GM12878 (cell line): ENCODE measurements around the gene GPC5. TPM values are rescaled to one million over a fixed set of nuclear protein-coding genes. Genes with fewer than 3 reads are reported as not detected.

Source experiments
- ATAC-seq: fragments of 200-7000 bp; cut with Tn5 transposase; 3 replicates; pipeline ENCODE4 v1.9.1; 2020; ENCODE audit warnings: mild to moderate bottlenecking, moderate library complexity
- BruUV-seq: library from RNA; stranded (reverse); fragments of 400-500 nt; replicated peaks from 2 replicates; lab custom pipeline; 2021; lab: Mats Ljungman, UMichigan
- CTCF ChIA-PET: fragments of 300-600 bp; sonication (Branson Sonifier 250); formaldehyde crosslinking; extraction: SDS; loops from one replicate; lab custom pipeline; 2021; ENCODE audit warnings: inconsistent platforms; lab: Yijun Ruan, JAX
- POLR2A ChIA-PET: fragments of 350-600 bp; formaldehyde crosslinking; extraction: SDS; loops from one replicate; lab custom pipeline; 2021; ENCODE audit warnings: inconsistent platforms; lab: Charles Lee
- RAD21 ChIA-PET: fragments of 300-600 bp; sonication (Branson Sonifier 250); formaldehyde crosslinking; loops from one replicate; lab custom pipeline; 2023; ENCODE audit warnings: antibody characterized with exemption; ENCODE audit not compliant: unreplicated experiment; lab: Charles Lee
- SMC1A ChIA-PET: fragments of 300-600 bp; sonication (Branson Sonifier 250); formaldehyde crosslinking; loops from one replicate; lab custom pipeline; 2023; ENCODE audit not compliant: unreplicated experiment, uncharacterized antibody; lab: Charles Lee
- DNase-seq: peaks from one replicate; pipeline ENCODE4 v3.0.0-alpha.2; 2011; ENCODE audit warnings: low read depth, low spot score
- FAIRE-seq: peaks from 3 replicates; lab custom pipeline; 2011; peaks lifted over from hg19 to GRCh38; lab: Jason Lieb, UNC
- H2AFZ ChIP-seq: 2 replicates; pipeline ENCODE4 v1.6.0; 2011; ENCODE audit warnings: low read depth, low read length, control low read depth; ENCODE audit not compliant: control insufficient read depth
- H3K27ac ChIP-seq: 2 replicates; pipeline ENCODE4 v1.5.1; 2011; ENCODE audit warnings: control low read depth; ENCODE audit not compliant: control insufficient read depth, insufficient read depth
- H3K27me3 ChIP-seq, 2 experiments: replicated peaks in 1 of 2; 2 replicates each; pipeline versions ENCODE4 v1.6.0 to v1.6.1; 2011; ENCODE audit warnings: low read length in 1 of 2; ENCODE audit not compliant: control insufficient read depth in 2 of 2, insufficient read depth in 2 of 2
- H3K36me3 ChIP-seq, 2 experiments: 2 replicates each; pipeline ENCODE4 v1.5.1; 2011; ENCODE audit warnings: low read length in 1 of 2; ENCODE audit not compliant: control insufficient read depth in 2 of 2, insufficient read depth in 2 of 2
- H3K4me1 ChIP-seq: 2 replicates; pipeline ENCODE4 v1.6.1; 2011; ENCODE audit warnings: mild to moderate bottlenecking, low read length, moderate library complexity, mixed read lengths; ENCODE audit not compliant: control insufficient read depth, insufficient read depth
- H3K4me2 ChIP-seq: 2 replicates; pipeline ENCODE4 v1.6.0; 2011; ENCODE audit warnings: control low read depth; ENCODE audit not compliant: control insufficient read depth, insufficient read depth
- H3K4me3 ChIP-seq: fragments of 200-600 bp; sonication (generic); 2 replicates; pipeline ENCODE4 v1.5.1; 2016
- H3K79me2 ChIP-seq: 2 replicates; pipeline ENCODE4 v1.6.0; 2011; ENCODE audit warnings: low read length; ENCODE audit not compliant: control insufficient read depth, insufficient read depth
- H3K9ac ChIP-seq: 2 replicates; pipeline ENCODE4 v1.8.0; 2011; ENCODE audit warnings: low read length, control low read depth, mixed read lengths; ENCODE audit not compliant: control insufficient read depth, insufficient read depth
- H3K9me3 ChIP-seq: replicated peaks from 3 replicates; pipeline ENCODE4 v1.5.1; 2011; ENCODE audit warnings: mild to moderate bottlenecking, low read length; ENCODE audit not compliant: control insufficient read depth, insufficient read depth
- H4K20me1 ChIP-seq: 2 replicates; pipeline ENCODE4 v1.6.0; 2011; ENCODE audit not compliant: control insufficient read depth, insufficient read depth
- CHD4 ChIP-seq: fragments of 200-600 bp; sonication (generic); IDR thresholded peaks from 2 replicates; pipeline ENCODE4 v1.6.1; 2016; ENCODE audit warnings: mild to moderate bottlenecking
- HDAC6 ChIP-seq: fragments of 200-600 bp; sonication (generic); IDR thresholded peaks from one replicate; pipeline ENCODE4 v1.8.0; 2017; ENCODE audit warnings: antibody characterized with exemption; ENCODE audit not compliant: unreplicated experiment
- NFYB ChIP-seq: IDR thresholded peaks from 2 replicates; pipeline ENCODE4 v1.6.1; 2011; ENCODE audit warnings: low read depth, mild to moderate bottlenecking, low read length, improper control_type of control experiment, moderate library complexity; ENCODE audit not compliant: insufficient read depth
- STAT3 ChIP-seq: IDR thresholded peaks from 2 replicates; pipeline ENCODE4 v1.6.1; 2011; ENCODE audit warnings: low read depth, low read length, improper control_type of control experiment
- USF1 ChIP-seq: IDR thresholded peaks from 2 replicates; pipeline ENCODE4 v1.6.1; 2011; ENCODE audit warnings: borderline replicate concordance, low read depth, mild to moderate bottlenecking, moderate library complexity, mixed read lengths, low read length; ENCODE audit not compliant: insufficient read depth; ENCODE audit errors: extremely low read length
- WGBS: methylation state at CpG from one replicate; pipeline ENCODE4 v1.1.6; 2016; ENCODE audit warnings: low lambda C conversion rate; ENCODE audit not compliant: insufficient replicate concordance, insufficient coverage; ENCODE audit errors: missing lambda C conversion rate; 5-methylcytosine and 5-hydroxymethylcytosine counted together
- in situ Hi-C: fragments of 300-500 bp; cut with MboI; formaldehyde crosslinking; loops from 9 replicates; pipeline ENCODE4 v1.14.3; 2018; ENCODE audit warnings: mixed read lengths
- intact Hi-C: fragments of 100-400 bp; cut with micrococcal nuclease; formaldehyde crosslinking; loops from one replicate; pipeline ENCODE4 v1.14.2; 2022; ENCODE audit not compliant: unreplicated experiment
- polyA plus RNA-seq, 11 experiments: library from polyadenylated mRNA; depleted of rRNA in 4 of 11; unstranded in 6 of 11; stranded (reverse) in 5 of 11; fragments of >200 nt; fragmentation: Nextera tagmentation in 4 of 11; fragmentation: Illumina TruSeq in 1 of 11; extraction: Ambion mirVana in 4 of 11; extraction: Trizol in 1 of 11; gene quantifications; 1 replicate in 1 of 11; 2 replicates in 10 of 11; pipeline versions ENCODE4 v1.2.1 to v1.2.3, GENCODE V29; 2011 to 2016; ENCODE audit warnings: inconsistent platforms in 2 of 11, missing spikeins in 2 of 11, low read depth in 1 of 11
- total RNA-seq, 4 experiments: library from RNA; depleted of rRNA in 3 of 4; stranded (reverse); fragments of >200 nt in 3 of 4; fragmentation: Illumina TruSeq in 1 of 4; extraction: Trizol in 1 of 4; gene quantifications; 2 replicates each; pipeline versions ENCODE4 v1.2.1 to v1.2.3, GENCODE V29; 2013 to 2021
- TF ChIP-seq, protein P1 (sequence below): IDR thresholded peaks from 2 replicates; pipeline ENCODE4 v1.6.1; 2012; ENCODE audit warnings: low read length, inconsistent platforms

GPC5 gene
- total and polyA plus RNA-seq, 10 of the 15 experiments (the other 5 are each of a cell fraction or from before 2014, with no cell fraction given) = 0.05 to 0.87 (median 0.44) TPM; not detected in 1

DNA sequence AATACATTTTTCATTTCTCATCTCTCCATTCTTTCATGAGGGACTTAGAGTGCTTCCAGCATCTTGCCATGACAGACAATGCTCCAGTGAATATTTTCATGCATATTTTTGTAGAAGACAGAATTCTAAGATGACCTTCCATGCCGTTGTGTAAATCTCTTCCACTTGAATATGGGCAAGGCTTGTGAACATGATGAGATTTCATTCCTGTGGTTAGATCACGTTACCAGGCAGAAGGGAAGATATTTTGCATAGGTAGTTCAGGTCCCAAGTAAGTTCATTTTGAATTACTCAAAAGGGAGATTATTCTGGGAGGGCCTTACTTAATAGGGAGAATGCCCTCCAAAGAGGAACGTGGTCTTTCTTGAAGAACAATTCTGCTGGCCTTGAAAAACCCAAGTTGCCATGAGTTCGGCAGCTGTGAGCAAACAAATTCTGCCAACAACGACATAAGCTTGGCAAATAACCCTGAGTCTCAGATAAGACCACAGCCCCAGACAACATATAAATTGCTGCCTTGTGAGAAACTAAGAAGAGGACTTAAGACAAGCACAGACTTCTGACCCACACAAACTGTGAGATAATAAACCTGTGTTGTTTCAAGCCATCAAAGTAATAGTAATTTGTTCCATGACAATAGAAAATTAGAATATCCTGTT is 1427.6 kb downstream of the GPC5 start:
- RAD21 ChIA-PET = no interaction called here

More for the DNA sequence above, 1427.6 kb downstream of the GPC5 start:
- no peak for ATAC-seq
- SMC1A ChIA-PET = no interaction called here
- no peak overlapping the region for H2AFZ ChIP-seq
- no peaks in the 10 kb centered on the region for H3K27me3 ChIP-seq
- no peaks in the 10 kb centered on the region for H4K20me1 ChIP-seq
- no TSS peak for BruUV-seq
- POLR2A ChIA-PET = no interaction called here
- in situ Hi-C loops = no loop called here
- no peak overlapping the region for H3K9ac ChIP-seq
- no peak overlapping the region for H3K27ac ChIP-seq
- no peaks in the 10 kb centered on the region for H3K36me3 ChIP-seq
- DNase-seq = no peak
- intact Hi-C loops = no loop called here
- no peaks in the 10 kb centered on the region for H3K4me1 ChIP-seq
- no peak overlapping the region for H3K4me3 ChIP-seq
- no peak for FAIRE-seq
- no peaks in the 10 kb centered on the region for H3K79me2 ChIP-seq
- CTCF ChIA-PET = no interaction called here
- no peak for TF ChIP-seq STAT3
- no peak for TF ChIP-seq CHD4
- no peak for TF ChIP-seq NFYB
- no peak for TF ChIP-seq USF1
- no peak for TF ChIP-seq HDAC6
- TF ChIP-seq, protein P1, sequence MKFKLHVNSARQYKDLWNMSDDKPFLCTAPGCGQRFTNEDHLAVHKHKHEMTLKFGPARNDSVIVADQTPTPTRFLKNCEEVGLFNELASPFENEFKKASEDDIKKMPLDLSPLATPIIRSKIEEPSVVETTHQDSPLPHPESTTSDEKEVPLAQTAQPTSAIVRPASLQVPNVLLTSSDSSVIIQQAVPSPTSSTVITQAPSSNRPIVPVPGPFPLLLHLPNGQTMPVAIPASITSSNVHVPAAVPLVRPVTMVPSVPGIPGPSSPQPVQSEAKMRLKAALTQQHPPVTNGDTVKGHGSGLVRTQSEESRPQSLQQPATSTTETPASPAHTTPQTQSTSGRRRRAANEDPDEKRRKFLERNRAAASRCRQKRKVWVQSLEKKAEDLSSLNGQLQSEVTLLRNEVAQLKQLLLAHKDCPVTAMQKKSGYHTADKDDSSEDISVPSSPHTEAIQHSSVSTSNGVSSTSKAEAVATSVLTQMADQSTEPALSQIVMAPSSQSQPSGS = no peak
- no peaks in the 10 kb centered on the region for H3K9me3 ChIP-seq
- 8% methylated on average over 5 of the region's 5 CpGs for WGBS
- no peak overlapping the region for H3K4me2 ChIP-seq
